Uterus (tissue), 4 donors: Measurements from ENCODE around the gene EPHX1. TPM values are rescaled to one million over a fixed set of nuclear protein-coding genes. Genes with fewer than 3 reads are reported as not detected.
A peak's percentile ranks its signal among the peaks of the same experiment; 100 is the strongest.
"Not testable (repeated sequence)": the region's sequence is repeated elsewhere in the genome, so short reads cannot be mapped to it uniquely, and the experiment has no call there.

Experiments
- DNase-seq, 2 donors: peaks; one replicate each; pipeline ENCODE4 v3.0.0-alpha.2; 2019 to 2020
- H3K27ac ChIP-seq, 2 donors: fragments of 200-600 bp; sonication (generic); 1 replicate in 1 of 2; 2 replicates in 1 of 2; pipeline ENCODE4 v1.5.1; 2016 to 2018
- H3K27me3 ChIP-seq, 2 donors: fragments of 200-600 bp; sonication (generic); one replicate each; pipeline ENCODE4 v1.5.1; 2018 to 2019; ENCODE audit warnings: control low read depth in 1 of 2
- H3K36me3 ChIP-seq, 2 donors: fragments of 200-600 bp; sonication (generic); one replicate each; pipeline ENCODE4 v1.5.1; 2019; ENCODE audit warnings: control low read depth in 1 of 2
- H3K4me1 ChIP-seq, 2 donors: fragments of 200-600 bp; sonication (generic); one replicate each; pipeline ENCODE4 v1.5.1; 2018 to 2019; ENCODE audit warnings: control low read depth in 1 of 2
- H3K4me3 ChIP-seq, 2 donors: fragments of 200-600 bp; sonication (generic); 1 replicate in 1 of 2; 2 replicates in 1 of 2; pipeline ENCODE4 v1.5.1; 2018 to 2019; ENCODE audit warnings: mild to moderate bottlenecking in 1 of 2
- H3K9me3 ChIP-seq, 2 donors: fragments of 200-600 bp; sonication (generic); one replicate each; pipeline ENCODE4 v1.5.1; 2019; ENCODE audit warnings: control low read depth in 1 of 2
- CTCF ChIP-seq, 4 experiments: fragments of 200-600 bp in 2 of 4; fragments of 450-650 bp in 2 of 4; sonication (generic) in 2 of 4; IDR thresholded peaks; one replicate each; pipeline ENCODE4 v1.5.1; 2016 to 2019; ENCODE audit warnings: antibody characterized with exemption in 4 of 4, mild to moderate bottlenecking in 2 of 4, moderate library complexity in 1 of 4
- POLR2A ChIP-seq, 2 donors: fragments of 450-650 bp; IDR thresholded peaks; one replicate each; pipeline ENCODE4 v1.6.1; 2016; ENCODE audit warnings: antibody characterized with exemption in 2 of 2, mild to moderate bottlenecking in 1 of 2, moderate library complexity in 1 of 2
- intact Hi-C: fragments of 100-400 bp; cut with DNase I; formaldehyde crosslinking; loops from one replicate; pipeline ENCODE4 v1.15.1; 2023; ENCODE audit warnings: low total_unique reads
- total RNA-seq, 4 donors: library from RNA; depleted of rRNA in 3 of 4; stranded (reverse); fragments of >200 nt in 3 of 4; gene quantifications; one replicate each; pipeline versions ENCODE4 v1.1.0 to v1.2.4, GENCODE V29; 2014 to 2023
- donor health status: DM: yes; HTN: yes; CAD: no.

EPHX1 gene
- total RNA-seq, 4 donors from 2014 or later: 51.2 to 156 (median 55.3) TPM

GRCh38 chr1:225827076-225827475 is 17.2 kb downstream of the EPHX1 start:
- intact Hi-C loops: no loop called here
- Histone ChIP-seq H3K4me3 (no peak overlapping the region), H3K27me3 (no peaks in the 10 kb centered on the region), H3K36me3 (no peaks in the 10 kb centered on the region), H3K27ac (peak overlapping the region; percentile 42 to 44), H3K4me1 (peaks cover 23 to 29% of the 10 kb centered on the region in 2 donors), H3K9me3 (no peaks in the 10 kb centered on the region)
- TF ChIP-seq CTCF (IDR thresholded peaks at IDR 0.05) (no peak), POLR2A (IDR thresholded peaks at IDR 0.05) (no peak)
- DNase-seq: no peak

GRCh38 chr1:225828706-225829345 is 18.9 kb downstream of the EPHX1 start:
- Histone ChIP-seq H3K27ac (no peak overlapping the region), H3K4me3 (no peak overlapping the region), H3K4me1 (peaks cover 13 to 29% of the 10 kb centered on the region in 2 donors), H3K36me3 (no peaks in the 10 kb centered on the region), H3K27me3 (no peaks in the 10 kb centered on the region), H3K9me3 (no peaks in the 10 kb centered on the region)
- intact Hi-C loops: no loop called here
- TF ChIP-seq POLR2A (IDR thresholded peaks at IDR 0.05) (no peak), CTCF (IDR thresholded peaks at IDR 0.05) (no peak)
- DNase-seq: no peak

DNA sequence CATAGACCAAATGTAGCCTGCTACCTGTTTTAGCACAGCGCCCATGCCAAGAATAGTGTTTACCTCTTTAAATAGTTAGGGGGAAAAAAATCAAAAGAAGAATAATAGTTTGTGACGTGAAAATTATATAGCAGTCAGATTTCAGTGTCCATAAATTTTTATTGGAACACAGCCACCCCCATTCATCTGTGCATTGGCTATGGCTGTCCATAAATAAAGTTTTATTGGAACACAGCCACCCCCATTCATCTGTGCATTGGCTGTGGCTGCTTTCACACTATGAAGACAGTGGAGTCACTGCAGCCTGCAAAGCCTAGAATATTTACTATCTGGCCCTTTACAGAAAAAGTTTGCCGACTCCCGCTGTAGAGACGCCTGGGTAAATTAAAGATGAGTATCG is 20.9 kb downstream of the EPHX1 start:
- H3K27ac ChIP-seq: no peak overlapping the region
- intact Hi-C loops: no loop called here
- no peaks in the 10 kb centered on the region for H3K27me3 ChIP-seq
- no peak for TF ChIP-seq CTCF (IDR thresholded peaks at IDR 0.05)
- TF ChIP-seq POLR2A (IDR thresholded peaks at IDR 0.05): no peak
- no peaks in the 10 kb centered on the region for H3K9me3 ChIP-seq
- H3K36me3 ChIP-seq: no peaks in the 10 kb centered on the region
- no peak for DNase-seq
- no peak overlapping the region for H3K4me3 ChIP-seq
- H3K4me1 ChIP-seq: peaks cover 5 to 18% of the 10 kb centered on the region in 2 donors

DNA sequence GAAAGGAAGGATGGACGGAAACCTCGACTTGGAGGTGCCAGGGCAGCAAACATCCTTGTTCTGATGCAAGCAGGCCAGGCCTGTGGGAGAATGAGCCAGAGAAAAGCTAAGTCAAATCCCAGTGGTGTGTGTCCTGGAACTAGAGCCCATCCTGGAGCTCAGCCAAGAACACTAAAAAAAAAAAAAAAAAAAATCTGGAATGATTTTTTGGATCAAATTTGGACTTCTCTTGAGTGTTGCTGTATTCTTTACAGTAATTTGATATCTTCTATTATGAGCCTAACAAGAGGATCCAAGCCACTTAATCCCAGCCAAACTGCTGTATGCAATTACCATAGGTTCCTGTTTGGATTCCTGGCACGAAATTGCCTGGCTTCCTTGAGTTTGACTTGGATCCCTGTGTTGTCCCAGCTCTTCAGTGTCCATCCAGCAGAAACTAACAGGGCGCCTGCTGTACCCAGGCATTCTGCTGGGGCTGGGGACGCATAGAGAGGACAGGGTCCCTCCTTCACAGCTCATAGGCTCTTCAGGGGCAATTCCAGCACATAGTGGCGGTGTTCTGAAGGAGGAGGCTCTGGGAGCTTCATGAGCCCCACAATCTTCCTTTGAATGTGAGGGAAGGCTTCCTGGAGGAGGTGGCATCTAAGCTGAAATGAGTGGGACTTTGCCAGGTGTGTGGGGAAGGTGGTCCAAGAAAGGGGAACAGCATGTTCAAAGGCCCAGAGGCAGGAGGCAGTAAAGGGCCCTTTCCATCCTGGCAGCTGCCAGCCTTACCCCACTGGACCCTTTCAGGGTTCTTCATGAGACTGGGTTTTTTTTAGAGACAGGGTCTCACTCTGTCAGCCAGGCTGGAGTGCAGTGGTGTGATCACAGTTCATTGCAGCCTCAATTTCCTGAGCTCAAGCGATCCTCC is 24.7 kb downstream of the EPHX1 start:
- Histone ChIP-seq H3K4me3 (no peak overlapping the region), H3K27me3 (no peaks in the 10 kb centered on the region), H3K4me1 (peaks cover 7 to 8% of the 10 kb centered on the region in 2 donors), H3K9me3 (no peaks in the 10 kb centered on the region), H3K27ac (peak overlapping the region; percentile 68 to 74), H3K36me3 (no peaks in the 10 kb centered on the region)
- peak; percentile 72 to 83 for DNase-seq
- TF ChIP-seq POLR2A (IDR thresholded peaks at IDR 0.05) (no peak), CTCF (IDR thresholded peaks at IDR 0.05) (no peak)
- intact Hi-C loops: no loop called here

GRCh38 chr1:225835856-225836255 is 25.9 kb downstream of the EPHX1 start:
- DNase-seq: peak; percentile 57 to 74

GRCh38 chr1:225836296-225836695 is 26.4 kb downstream of the EPHX1 start:
- peak overlapping the region; percentile 39 to 65 for H3K27ac ChIP-seq
- H3K4me1 ChIP-seq, H3K36me3 ChIP-seq: not testable (repeated sequence)

More at GRCh38 chr1:225835856-225836255, 25.9 kb downstream of the EPHX1 start:
- no peaks in the 10 kb centered on the region for H3K9me3 ChIP-seq
- H3K27ac ChIP-seq: peak overlapping the region; percentile 39 to 65
- H3K27me3 ChIP-seq: no peaks in the 10 kb centered on the region
- intact Hi-C loops: no loop called here
- TF ChIP-seq POLR2A (IDR thresholded peaks at IDR 0.05): no peak
- TF ChIP-seq CTCF (IDR thresholded peaks at IDR 0.05): no peak
- peaks cover 7 to 8% of the 10 kb centered on the region in 2 donors for H3K4me1 ChIP-seq
- H3K36me3 ChIP-seq: no peaks in the 10 kb centered on the region
- H3K4me3 ChIP-seq: no peak overlapping the region

More at GRCh38 chr1:225836296-225836695, 26.4 kb downstream of the EPHX1 start:
- H3K9me3 ChIP-seq, intact Hi-C loops, H3K4me3 ChIP-seq, H3K27me3 ChIP-seq, DNase-seq: not testable (repeated sequence)
